ENCODE results near the gene SEC16B.

- TF ChIP-seq CTCF (IDR thresholded peaks at IDR 0.05) (no peak), POLR2A (IDR thresholded peaks at IDR 0.05) (no peak)
Observed at GRCh38 chr1:177950506-177950905, 19.4 kb downstream of the SEC16B start.
